A549 (cell line): ENCODE data around the gene MSI2.
"Not testable (repeated sequence)": the region's sequence is repeated elsewhere in the genome, so short reads cannot be mapped to it uniquely, and the experiment has no call there.

Experiments used
- CBX2 ChIP-seq: fragments of 200-600 bp; sonication (generic); IDR thresholded peaks from 2 replicates; pipeline ENCODE4 v1.6.1; 2016; ENCODE audit warnings: low read depth, mild to moderate bottlenecking, borderline replicate concordance
- CBX8 ChIP-seq: fragments of 200-600 bp; sonication (generic); IDR thresholded peaks from 2 replicates; pipeline ENCODE4 v1.6.1; 2016
- CHD2 ChIP-seq: fragments of 150-350 bp; IDR thresholded peaks from 2 replicates; pipeline ENCODE4 v1.6.1; 2014; ENCODE audit warnings: low read length; ENCODE audit not compliant: partially characterized antibody
- EHMT2 ChIP-seq: fragments of 200-600 bp; sonication (generic); IDR thresholded peaks from 2 replicates; pipeline ENCODE4 v1.6.1; 2016; ENCODE audit warnings: antibody characterized with exemption, low read depth, mild to moderate bottlenecking, moderate library complexity
- EP300 ChIP-seq, 2 experiments: fragments of >200 bp; sonication (Bioruptor Twin); formaldehyde crosslinking; IDR thresholded peaks; 2 replicates in 1 of 2; 3 replicates in 1 of 2; pipeline ENCODE4 v1.6.1; 2016 to 2017
- JUN ChIP-seq, 2 experiments: fragments of >200 bp; sonication (Bioruptor Twin); formaldehyde crosslinking; IDR thresholded peaks; 2 replicates in 1 of 2; 3 replicates in 1 of 2; pipeline ENCODE4 v1.6.1; 2016 to 2017
- POLR2A ChIP-seq: IDR thresholded peaks from 2 replicates; pipeline ENCODE4 v1.6.1; 2012; ENCODE audit warnings: mild to moderate bottlenecking, low read length
- RCOR1 ChIP-seq: fragments of 150-350 bp; IDR thresholded peaks from 2 replicates; pipeline ENCODE4 v1.6.1; 2014; ENCODE audit warnings: antibody characterized with exemption, low read length, low read depth
- SREBF2 ChIP-seq: fragments of 450-650 bp; IDR thresholded peaks from 2 replicates; pipeline ENCODE4 v1.6.1; 2014; ENCODE audit warnings: mild to moderate bottlenecking, moderate library complexity
- TF ChIP-seq, protein P1 (sequence below): fragments of 200-600 bp; sonication (generic); IDR thresholded peaks from 2 replicates; pipeline ENCODE4 v1.6.1; 2016; ENCODE audit warnings: antibody characterized with exemption, mild to moderate bottlenecking, moderate library complexity
- TF ChIP-seq, protein P2 (sequence below): fragments of >200 bp; sonication (Bioruptor Twin); formaldehyde crosslinking; IDR thresholded peaks from 3 replicates; pipeline ENCODE4 v1.5.1; 2016
- TF ChIP-seq, protein P3 (sequence below): IDR thresholded peaks from 2 replicates; pipeline ENCODE4 v1.6.1; 2012
- TF ChIP-seq, protein P4 (sequence below): fragments of >200 bp; sonication (Bioruptor Twin); formaldehyde crosslinking; IDR thresholded peaks from 3 replicates; pipeline ENCODE4 v1.6.1; 2016

DNA sequence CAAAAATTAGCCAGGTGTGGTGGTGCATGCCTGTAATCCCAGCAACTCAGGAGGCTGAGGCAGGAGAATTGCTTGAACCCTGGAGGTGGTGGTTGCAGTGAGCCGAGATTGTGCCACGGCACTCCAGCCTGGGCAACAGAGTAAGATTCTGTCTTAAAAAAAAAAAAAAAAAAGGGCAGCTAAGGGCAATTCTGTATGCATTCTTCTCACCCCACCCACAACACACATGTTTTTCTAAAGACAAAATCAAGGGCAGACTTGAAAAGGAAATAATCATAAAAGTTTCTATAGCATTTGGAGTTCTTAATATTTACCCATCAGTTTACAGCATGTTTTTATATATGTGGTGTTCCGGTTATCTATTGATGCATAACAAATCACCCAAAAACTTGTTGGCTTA lies 242.9 kb downstream of the MSI2 start:
- TF ChIP-seq, protein P1, sequence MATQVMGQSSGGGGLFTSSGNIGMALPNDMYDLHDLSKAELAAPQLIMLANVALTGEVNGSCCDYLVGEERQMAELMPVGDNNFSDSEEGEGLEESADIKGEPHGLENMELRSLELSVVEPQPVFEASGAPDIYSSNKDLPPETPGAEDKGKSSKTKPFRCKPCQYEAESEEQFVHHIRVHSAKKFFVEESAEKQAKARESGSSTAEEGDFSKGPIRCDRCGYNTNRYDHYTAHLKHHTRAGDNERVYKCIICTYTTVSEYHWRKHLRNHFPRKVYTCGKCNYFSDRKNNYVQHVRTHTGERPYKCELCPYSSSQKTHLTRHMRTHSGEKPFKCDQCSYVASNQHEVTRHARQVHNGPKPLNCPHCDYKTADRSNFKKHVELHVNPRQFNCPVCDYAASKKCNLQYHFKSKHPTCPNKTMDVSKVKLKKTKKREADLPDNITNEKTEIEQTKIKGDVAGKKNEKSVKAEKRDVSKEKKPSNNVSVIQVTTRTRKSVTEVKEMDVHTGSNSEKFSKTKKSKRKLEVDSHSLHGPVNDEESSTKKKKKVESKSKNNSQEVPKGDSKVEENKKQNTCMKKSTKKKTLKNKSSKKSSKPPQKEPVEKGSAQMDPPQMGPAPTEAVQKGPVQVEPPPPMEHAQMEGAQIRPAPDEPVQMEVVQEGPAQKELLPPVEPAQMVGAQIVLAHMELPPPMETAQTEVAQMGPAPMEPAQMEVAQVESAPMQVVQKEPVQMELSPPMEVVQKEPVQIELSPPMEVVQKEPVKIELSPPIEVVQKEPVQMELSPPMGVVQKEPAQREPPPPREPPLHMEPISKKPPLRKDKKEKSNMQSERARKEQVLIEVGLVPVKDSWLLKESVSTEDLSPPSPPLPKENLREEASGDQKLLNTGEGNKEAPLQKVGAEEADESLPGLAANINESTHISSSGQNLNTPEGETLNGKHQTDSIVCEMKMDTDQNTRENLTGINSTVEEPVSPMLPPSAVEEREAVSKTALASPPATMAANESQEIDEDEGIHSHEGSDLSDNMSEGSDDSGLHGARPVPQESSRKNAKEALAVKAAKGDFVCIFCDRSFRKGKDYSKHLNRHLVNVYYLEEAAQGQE: not testable (repeated sequence)
- TF ChIP-seq, protein P2, sequence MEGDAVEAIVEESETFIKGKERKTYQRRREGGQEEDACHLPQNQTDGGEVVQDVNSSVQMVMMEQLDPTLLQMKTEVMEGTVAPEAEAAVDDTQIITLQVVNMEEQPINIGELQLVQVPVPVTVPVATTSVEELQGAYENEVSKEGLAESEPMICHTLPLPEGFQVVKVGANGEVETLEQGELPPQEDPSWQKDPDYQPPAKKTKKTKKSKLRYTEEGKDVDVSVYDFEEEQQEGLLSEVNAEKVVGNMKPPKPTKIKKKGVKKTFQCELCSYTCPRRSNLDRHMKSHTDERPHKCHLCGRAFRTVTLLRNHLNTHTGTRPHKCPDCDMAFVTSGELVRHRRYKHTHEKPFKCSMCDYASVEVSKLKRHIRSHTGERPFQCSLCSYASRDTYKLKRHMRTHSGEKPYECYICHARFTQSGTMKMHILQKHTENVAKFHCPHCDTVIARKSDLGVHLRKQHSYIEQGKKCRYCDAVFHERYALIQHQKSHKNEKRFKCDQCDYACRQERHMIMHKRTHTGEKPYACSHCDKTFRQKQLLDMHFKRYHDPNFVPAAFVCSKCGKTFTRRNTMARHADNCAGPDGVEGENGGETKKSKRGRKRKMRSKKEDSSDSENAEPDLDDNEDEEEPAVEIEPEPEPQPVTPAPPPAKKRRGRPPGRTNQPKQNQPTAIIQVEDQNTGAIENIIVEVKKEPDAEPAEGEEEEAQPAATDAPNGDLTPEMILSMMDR: not testable (repeated sequence)
- TF ChIP-seq CBX2; CBX8; POLR2A; EHMT2; EP300 (IDR thresholded peaks at IDR 0.05); RCOR1; JUN (IDR thresholded peaks at IDR 0.05); SREBF2; CHD2: not testable (repeated sequence)
- TF ChIP-seq, protein P3, sequence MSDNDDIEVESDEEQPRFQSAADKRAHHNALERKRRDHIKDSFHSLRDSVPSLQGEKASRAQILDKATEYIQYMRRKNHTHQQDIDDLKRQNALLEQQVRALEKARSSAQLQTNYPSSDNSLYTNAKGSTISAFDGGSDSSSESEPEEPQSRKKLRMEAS: not testable (repeated sequence)
- TF ChIP-seq, protein P4, sequence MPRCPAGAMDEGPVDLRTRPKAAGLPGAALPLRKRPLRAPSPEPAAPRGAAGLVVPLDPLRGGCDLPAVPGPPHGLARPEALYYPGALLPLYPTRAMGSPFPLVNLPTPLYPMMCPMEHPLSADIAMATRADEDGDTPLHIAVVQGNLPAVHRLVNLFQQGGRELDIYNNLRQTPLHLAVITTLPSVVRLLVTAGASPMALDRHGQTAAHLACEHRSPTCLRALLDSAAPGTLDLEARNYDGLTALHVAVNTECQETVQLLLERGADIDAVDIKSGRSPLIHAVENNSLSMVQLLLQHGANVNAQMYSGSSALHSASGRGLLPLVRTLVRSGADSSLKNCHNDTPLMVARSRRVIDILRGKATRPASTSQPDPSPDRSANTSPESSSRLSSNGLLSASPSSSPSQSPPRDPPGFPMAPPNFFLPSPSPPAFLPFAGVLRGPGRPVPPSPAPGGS: not testable (repeated sequence)
